ENCODE measurements around the gene SUPV3L1.

GRCh38 chr10:69208761-69209160 is 28.7 kb downstream of the SUPV3L1 start:
- TF ChIP-seq CTCF (IDR thresholded peaks at IDR 0.05; ENCODE audit: insufficient read depth, low read length, poor library complexity, severe bottlenecking) (no peak), EZH2phosphoT487 (conservative IDR thresholded peaks at IDR 0.05; ENCODE audit: low read length) (no peak)
